NK-92 (cell line): ENCODE data around the gene SMTNL2.
"Not testable (repeated sequence)": the region's sequence is repeated elsewhere in the genome, so short reads cannot be mapped to it uniquely, and the experiment has no call there.

ENCODE experiments used
- DNase-seq: peaks from one replicate; lab custom pipeline; 2025; ENCODE audit not compliant: unreplicated experiment; lab: John Stamatoyannopoulos, UW

The SMTNL2 gene

DNA sequence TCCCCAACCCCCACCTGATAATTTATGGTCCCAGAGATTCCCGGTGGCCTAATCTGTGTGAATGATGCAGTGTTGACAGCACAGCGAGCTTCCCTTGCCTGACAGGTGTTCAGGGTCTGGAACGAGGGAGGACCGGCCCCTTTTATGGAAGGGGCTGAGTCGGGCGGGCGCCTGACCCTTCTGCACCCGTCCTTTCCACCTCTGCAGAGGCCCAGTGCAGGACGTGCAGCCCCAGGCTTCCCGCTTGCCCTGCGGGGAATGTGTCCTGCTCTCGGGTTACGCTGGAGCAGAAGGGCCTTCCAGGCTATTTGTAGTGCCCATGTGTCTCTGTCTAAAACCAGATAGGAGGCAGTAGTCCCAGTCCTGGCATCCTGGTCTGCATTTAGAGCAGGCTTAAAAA lies 16.2 kb downstream of the SMTNL2 start:
- DNase-seq: no peak

DNA sequence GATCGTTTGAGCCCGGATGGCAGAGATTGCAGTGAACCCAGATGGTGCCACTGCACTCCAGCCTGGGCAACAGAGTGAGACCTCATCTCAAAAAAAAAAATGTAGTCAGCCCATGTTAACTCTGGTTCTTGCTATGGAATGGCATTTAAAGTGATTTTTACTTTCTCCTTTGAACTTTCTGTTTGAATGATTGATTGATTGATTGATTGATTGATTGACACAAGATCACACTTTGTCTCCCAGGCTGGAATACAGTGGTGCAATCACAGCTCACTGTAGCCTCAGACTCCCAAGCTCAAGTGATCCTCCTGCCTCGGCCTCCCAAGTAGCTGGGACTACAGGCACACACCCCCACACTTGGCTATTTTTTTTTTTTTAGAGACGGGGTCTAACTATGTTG lies 17.0 kb downstream of the SMTNL2 start:
- no peak for DNase-seq

DNA sequence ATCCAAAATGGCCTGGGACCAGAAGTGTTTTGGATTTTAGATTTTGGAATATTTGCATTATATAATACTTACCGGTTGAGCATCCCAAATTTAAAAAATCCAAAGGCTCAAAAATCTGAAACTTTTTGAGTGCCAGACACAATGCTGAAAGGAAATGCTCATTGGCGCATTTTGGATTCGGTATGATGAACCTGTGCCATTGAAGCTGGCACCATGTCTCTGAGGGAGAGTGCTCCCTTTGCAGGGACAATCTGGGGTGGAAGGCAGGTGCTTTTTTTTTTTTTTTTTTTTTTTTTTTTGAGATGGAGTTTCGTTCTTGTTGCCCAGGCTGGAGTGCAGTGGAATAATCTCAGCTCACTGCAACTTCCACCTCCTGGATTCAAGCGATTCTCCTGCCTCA lies 17.7 kb downstream of the SMTNL2 start:
- DNase-seq: no peak

DNA sequence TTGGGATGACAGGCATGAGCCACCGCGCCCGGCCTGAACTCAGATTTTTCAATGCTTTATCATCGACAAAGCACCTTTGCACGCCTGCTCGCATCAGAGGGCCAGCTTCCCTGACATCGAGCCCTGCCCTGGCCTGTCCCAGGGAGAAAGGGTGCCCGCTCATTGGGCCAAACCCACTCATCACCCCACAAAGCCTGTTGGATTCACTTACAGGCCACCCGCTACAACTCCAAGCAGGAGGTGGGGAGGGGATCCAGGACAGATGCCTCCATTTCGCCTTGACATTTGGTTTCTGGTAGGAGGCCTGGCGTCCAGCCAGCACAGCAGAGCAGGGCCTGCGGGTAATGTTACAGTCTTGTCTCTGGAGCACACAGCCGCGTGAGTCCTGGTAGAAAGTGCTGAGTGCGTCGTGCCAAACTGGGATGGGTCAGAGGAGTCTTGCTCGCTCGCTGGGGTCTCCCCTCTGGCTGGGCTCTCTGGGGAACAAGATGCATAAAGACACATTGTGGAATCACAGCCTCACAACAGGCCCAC lies 19.8 kb downstream of the SMTNL2 start:
- no peak for DNase-seq

DNA sequence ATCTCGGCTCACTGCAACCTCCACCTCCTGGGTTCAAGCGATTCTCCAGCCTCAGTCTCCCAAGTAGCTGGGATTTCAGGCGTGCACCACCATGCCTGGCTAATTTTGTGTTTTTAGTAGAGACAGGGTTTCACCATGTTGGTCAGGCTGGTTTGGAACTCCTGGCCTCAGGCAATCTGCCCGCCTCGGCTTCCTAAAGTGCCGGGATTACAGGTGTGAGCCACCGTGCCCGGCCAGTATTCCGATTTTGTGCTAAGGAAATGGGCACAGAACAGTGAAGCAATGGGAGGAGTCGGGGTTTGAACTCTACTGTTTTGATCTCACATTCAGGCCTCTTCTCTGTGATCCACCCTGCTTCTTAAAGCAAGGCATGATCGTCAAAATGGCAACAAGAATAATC lies 20.4 kb downstream of the SMTNL2 start:
- not testable (repeated sequence) for DNase-seq

DNA sequence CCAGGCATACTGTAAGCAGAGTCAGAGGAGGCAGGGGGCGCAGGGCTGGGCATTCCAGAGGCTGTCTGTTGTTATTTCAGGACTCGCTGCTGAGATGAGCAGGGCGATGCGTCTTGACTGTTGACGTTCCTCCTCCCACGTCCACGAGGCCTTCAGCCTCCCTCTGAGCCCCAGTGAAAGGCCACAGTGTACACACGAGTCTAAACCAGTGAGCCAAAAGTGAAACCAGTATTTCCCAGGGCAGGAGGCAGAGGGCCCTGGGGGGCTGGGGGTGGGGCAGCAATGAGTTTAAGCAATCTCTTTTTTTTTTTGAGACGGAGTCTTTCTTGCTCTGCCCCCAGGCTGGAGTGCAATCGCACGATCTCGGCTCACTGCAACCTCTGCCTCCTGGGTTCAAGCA lies 21.5 kb downstream of the SMTNL2 start:
- no peak for DNase-seq

DNA sequence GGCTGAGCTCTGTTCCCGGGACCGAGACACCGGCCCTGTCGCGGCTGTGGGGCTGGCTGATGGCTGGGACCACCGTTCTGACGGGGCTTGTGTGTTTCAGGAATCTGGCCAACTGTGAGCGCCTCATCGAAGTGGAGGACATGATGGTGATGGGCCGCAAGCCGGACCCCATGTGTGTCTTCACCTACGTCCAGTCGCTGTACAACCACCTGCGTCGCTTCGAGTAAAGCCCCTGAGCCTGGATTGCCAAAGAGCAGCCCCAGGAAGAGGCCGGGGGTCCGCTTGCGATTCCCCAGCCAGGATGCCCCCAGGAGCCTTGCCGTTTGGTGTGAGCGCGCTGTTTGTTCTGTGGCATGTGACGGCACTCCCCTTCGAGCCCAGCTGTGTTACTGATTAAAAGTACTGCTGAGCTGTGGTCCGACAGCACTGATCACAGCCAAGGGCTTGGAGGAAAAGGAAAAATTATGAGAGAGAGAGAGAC lies 23.0 kb downstream of the SMTNL2 start:
- DNase-seq: no peak

DNA sequence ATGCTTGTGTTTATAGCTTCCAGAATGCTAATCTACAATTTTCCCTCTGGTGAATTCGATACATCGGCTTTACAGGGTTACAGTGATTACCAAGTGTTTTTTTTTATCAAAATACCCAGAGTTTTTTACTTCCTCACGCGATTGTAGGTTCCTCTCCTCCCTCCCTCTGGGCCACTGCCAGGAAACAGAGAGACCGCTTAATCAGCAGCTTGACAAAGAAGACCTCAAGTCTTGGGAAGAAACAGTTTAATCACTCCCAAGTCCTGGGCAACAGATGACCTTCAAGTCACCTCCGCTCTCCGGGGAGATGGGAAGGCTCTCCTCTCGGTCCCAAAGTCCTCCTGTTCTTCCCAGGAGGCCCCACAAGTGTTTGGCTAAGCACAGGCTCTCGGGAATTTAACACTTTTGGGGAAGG lies 23.5 kb downstream of the SMTNL2 start:
- DNase-seq: no peak

DNA sequence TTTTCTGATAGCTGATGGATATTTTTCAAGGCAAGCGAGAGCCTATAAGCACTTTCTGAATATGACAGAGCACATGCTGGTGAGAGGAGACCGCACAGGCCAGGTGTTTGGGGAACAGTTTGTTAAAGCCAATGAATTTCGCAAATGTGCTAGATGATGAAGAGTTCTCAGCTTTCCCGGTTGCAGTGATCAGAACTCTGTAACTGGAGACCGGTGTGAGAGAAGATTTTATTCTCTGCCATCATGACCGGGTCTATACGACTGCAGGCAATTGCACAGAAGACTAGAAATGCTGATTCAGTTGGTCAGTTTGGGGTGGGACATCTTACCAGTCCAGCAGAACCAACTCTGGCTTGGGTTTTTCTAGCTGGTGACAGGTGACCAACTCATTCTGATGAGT lies 25.4 kb downstream of the SMTNL2 start:
- DNase-seq: no peak

DNA sequence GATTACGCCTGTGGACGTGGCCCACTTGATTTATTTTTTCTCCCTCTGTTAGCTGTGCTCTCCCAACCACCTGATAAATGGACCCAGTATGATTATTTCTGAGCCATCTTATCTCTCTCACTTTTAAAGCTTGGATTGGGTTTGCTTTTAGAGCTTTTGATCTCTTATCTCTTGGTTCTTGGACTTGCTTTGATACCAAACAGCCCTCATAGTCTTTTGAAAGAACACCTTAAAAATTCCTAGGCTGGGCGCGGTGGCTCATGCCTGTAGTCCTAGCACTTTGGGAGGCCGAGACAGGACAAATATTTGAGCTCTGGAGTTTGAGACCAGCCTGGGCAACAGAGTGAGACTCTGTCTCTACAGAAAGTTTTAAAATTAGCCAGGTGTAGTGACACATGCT lies 25.8 kb downstream of the SMTNL2 start:
- no peak for DNase-seq

DNA sequence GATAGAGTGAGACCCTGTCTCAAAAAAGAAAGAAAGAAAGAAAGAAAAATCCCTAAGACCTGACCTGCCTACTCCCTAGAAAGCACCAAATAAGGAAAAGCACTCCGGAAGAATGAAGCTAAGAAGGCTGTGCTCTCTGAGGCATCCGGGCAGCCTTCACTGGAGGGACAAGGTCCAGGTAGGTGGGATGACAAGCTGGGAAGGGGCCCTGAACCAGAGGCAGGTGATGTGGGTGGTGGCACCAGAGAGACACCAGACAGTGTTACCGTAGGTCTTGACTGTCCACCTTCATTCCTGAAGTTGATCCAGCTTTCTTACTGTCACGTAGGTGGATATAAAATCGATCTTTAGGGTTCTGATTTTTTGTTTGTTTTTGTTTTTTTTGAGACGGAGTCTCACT lies 26.3 kb downstream of the SMTNL2 start:
- DNase-seq: no peak

DNA sequence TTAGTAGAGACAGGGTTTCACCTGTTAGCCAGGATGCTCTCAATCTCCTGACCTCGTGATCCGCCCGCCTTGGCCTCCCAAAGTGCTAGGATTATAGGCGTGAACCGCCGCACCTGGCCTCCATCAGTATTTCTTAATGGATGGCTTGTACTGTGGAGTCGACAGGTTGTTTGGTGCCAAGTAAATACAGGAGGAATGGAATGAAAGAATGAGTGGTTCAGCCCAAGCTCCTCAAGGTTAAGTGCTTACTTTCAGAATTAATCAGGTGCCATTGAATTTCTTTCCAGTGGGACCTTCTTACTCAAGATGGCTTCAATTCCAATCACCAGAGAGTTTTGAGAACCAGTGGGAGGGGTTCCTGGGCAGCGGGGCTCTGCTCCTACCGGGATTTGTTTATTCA lies 32.1 kb downstream of the SMTNL2 start:
- DNase-seq: no peak

DNA sequence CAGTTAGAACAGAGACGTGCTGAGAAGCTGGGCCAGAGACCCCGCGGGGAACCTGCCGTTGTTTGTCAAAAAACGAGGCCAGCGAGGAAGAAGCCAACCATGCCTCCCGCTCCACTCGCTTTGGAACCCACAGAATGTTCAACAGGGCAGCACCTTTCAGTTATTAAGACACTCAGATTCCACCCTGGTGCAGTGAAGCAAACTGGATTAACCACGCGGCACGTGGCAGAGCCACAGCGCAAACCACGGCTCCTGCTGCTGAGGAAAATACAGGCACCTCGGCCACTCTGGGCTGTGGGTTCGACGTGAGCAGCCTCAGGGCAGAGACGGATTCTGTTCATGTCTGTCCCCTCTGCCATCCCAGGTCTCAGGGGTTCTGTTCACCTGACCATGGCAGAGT lies 32.8 kb downstream of the SMTNL2 start:
- DNase-seq: no peak

DNA sequence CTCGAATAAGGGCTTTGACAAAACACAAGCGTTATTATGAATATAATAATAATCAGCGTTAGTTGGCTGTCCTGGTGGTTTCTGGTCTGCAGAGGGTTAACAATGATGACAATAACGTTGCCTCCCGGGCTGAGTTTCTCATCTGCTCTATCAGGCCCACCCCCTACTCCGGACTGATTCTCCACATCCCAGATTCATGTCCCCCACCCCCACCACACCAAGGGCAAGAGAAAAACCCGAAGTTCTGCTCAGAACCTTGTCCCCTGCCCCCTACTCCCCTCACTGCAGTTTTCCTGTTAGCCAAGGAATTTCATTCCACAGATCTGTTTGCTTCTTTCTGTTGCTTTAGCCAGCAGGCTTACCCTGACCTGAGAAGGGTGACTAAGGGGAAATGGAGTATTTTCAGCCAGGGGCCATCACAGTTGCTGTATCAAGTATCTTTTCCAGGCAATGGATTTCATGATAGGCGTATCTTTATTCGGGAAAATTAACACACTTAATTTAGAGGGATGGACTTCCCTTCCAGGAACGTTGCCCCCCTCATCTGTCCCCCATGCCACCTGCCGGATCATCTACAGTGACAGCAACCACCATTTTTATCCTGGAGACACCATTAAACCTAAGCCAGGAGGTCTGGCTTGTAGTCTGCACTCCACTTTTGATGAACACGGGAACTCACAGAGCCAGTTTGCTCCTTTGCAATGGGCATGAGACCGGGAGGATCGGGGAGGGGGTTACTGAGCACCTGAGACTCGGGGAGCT lies 33.4 kb downstream of the SMTNL2 start:
- DNase-seq: no peak

DNA sequence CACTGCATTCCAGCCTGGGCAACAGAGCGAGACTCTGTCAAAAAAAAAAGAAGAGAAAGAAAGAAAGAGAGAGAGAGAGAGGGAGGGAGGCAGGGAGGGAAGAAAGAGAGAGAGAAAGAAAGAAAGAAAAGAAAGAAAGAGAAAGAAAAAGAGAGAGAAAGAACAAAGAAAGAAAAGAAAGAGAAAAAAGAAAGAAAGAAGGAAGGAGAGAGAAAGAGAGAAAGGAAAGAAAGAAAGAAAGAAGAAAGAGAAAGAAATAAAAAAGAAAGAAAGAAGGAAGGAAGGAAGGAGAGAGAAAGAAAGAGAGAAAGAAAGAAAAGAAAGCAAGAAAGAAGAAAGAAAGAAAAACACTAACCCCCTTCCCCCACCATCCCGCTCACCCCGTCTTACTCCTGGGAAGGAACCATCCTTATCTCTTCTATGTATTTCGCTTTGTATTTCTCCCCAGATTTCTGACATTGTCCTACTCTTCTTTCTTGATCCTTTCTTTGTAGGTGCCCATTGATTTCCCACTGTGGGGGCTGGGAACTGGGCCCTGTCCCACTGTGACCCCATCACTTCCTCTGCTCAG lies 36.3 kb downstream of the SMTNL2 start:
- no peak for DNase-seq

DNA sequence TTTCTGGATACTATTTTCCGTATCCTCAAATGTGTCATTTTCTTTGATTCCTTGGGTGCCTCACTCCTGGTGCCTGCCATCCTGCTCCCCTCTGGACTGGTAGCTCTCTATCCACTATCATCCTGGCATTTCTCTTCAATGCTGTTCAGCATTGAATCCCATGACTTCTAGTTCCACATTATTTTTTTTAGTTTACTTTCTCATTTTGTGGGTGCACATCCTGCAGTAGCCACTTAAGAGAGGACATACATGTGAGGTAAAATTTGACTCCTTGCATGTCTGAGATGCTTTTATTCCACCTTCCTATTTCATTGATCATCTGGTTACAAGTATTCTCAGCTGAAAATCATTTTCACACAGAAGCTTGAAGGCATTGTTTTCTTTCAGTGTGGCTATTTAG lies 38.0 kb downstream of the SMTNL2 start:
- no peak for DNase-seq

DNA sequence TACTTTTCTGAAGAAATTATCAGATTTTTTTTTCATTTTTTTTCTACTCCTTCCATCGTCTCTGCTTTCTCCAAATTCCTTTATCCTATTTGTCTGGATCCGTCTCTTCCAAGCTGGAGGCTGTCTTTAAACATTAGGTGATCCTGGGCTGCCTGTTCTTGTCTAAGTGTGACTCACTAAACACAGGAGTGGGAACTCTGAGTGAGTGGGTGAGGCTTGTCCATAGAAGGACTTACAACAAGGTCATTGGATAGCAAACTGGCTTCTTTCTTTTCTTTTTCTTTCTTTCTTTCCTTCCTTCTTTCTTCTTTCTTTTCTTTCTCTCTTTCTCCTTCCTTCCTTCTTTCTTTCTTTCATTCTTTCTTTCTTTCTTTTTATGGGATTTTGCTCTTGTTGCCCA lies 38.9 kb downstream of the SMTNL2 start:
- no peak for DNase-seq

DNA sequence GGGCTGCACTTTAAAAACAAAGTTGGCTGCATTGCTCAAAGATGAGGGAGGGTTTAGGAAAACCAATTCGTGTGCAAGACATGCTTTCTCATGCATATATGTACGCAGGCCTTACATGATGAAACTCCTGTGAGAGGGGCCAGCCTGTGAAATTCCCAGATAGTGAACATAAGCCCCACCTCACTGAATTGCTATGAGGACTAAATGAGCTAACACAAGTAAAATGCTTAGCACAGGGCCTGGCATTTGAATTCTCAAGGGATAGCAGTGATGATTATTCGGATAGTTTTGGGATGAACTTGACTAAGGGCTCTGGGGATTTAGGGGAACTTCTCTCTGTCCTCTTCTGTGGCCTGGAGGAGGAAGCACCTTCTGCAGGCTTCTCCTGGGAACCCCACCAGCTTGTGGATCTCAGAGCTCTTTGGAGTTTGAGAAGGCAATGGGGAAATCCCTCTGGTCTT lies 40.2 kb downstream of the SMTNL2 start:
- DNase-seq: not testable (repeated sequence)

DNA sequence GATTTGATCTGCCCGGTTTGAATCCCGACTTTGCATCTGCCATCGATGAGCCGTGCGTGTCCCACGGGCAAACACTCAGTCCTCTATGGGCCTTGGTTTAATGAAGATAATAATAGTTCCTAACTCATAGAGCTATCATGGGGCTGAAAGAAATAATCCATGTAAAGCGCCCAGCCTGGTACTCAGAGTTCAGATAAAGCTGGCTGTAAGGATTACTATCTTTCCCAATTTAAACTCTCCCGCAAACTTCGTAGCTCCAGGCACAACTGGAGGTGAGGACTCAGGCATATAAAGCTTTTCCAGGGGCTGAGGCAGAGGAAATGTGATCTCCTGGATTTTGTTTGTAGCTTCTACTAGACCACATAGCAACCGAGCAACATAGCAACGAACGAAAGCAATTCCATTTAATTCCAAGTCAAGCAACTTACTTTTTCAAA lies 40.9 kb downstream of the SMTNL2 start:
- no peak for DNase-seq

DNA sequence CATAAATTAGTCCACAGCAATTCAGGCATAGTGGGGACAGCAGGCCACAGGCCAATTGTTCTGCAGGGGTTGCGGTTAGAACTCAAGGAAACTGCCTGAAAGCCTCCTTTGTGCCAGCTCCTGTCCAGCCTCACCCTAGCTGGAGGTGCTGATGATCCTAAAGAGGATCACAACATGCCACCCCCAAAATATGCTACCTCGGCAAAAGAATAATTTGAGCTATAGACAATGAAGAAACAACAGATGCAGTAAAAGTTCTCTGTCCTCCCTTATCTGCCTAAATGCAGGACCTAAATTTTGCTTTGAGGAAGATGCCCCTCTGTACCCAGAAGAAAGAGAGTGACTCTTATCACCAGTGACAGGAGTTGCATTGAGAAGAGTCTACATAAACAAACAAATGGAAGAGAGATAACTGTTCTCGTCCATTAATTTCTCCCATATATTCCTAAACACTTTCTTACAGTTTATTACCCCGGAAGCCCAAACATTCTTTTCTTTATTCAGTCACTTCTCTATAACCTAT lies 42.5 kb downstream of the SMTNL2 start:
- DNase-seq: no peak

DNA sequence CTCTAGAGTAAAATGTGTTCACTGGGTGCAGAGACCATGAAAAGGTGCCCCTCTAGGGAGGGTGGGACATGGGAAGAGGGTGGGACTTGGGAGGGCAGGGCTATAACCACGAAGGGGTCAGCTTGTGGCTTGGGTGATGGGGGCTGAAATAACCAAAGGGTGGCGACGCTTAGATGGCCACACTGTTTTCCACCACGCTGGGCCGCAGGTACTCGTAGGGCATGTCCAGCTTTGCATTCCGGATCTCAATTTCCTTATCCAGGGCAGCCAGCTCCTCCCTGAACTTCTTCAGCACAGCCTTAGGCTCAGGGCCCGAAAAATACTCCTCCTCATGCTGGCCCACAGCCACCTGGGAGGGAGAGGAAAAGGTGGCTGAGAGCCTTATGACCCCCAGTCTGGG lies 47.1 kb downstream of the SMTNL2 start:
- no peak for DNase-seq
